Measurements from ENCODE around the gene ZBED4.

The ZBED4 gene

GRCh38 chr22:49879871-49880270 is 26.2 kb downstream of the ZBED4 start:
- no peak overlapping the region for H3K27ac Mint-ChIP-seq
- H3K4me3 Mint-ChIP-seq = no peak overlapping the region
- peaks cover 19% of the 10 kb centered on the region for H3K36me3 Mint-ChIP-seq
- H3K4me1 Mint-ChIP-seq = peaks cover 47% of the 10 kb centered on the region
- H3K9me3 Mint-ChIP-seq = no peaks in the 10 kb centered on the region
- H3K27me3 Mint-ChIP-seq = no peaks in the 10 kb centered on the region

- Mint-ChIP-seq H3K27ac (no peak overlapping the region), H3K36me3 (peaks cover 19% of the 10 kb centered on the region), H3K4me1 (peaks cover 44% of the 10 kb centered on the region), H3K4me3 (no peak overlapping the region), H3K27me3 (no peaks in the 10 kb centered on the region), H3K9me3 (no peaks in the 10 kb centered on the region)
These were observed 26.6 kb downstream of the ZBED4 start for GRCh38 chr22:49880281-49880680.

- peaks cover 32% of the 10 kb centered on the region for H3K4me1 Mint-ChIP-seq
- no peak overlapping the region for H3K4me3 Mint-ChIP-seq
- peaks cover 13% of the 10 kb centered on the region for H3K36me3 Mint-ChIP-seq
- no peak overlapping the region for H3K27ac Mint-ChIP-seq
- no peaks in the 10 kb centered on the region for H3K9me3 Mint-ChIP-seq
- H3K27me3 Mint-ChIP-seq = no peaks in the 10 kb centered on the region
These were observed 28.2 kb downstream of the ZBED4 start for GRCh38 chr22:49881856-49882255.

- H3K4me3 Mint-ChIP-seq = no peak overlapping the region
- H3K36me3 Mint-ChIP-seq = peaks cover 14% of the 10 kb centered on the region
- H3K9me3 Mint-ChIP-seq = no peaks in the 10 kb centered on the region
- no peaks in the 10 kb centered on the region for H3K27me3 Mint-ChIP-seq
- H3K4me1 Mint-ChIP-seq = peaks cover 30% of the 10 kb centered on the region
- H3K27ac Mint-ChIP-seq = peak overlapping the region; percentile 38
These were observed 29.1 kb downstream of the ZBED4 start for GRCh38 chr22:49882519-49883293.

GRCh38 chr22:49883294-49883640 is 29.6 kb downstream of the ZBED4 start:
- no peaks in the 10 kb centered on the region for H3K27me3 Mint-ChIP-seq
- H3K4me3 Mint-ChIP-seq = no peak overlapping the region
- H3K9me3 Mint-ChIP-seq = no peaks in the 10 kb centered on the region
- no peak overlapping the region for H3K27ac Mint-ChIP-seq
- H3K36me3 Mint-ChIP-seq = peaks cover 16% of the 10 kb centered on the region
- H3K4me1 Mint-ChIP-seq = peaks cover 28% of the 10 kb centered on the region

GRCh38 chr22:49884075-49884474 is 30.4 kb downstream of the ZBED4 start:
- Mint-ChIP-seq H3K27me3 (no peaks in the 10 kb centered on the region), H3K4me3 (no peak overlapping the region), H3K4me1 (peaks cover 28% of the 10 kb centered on the region), H3K27ac (no peak overlapping the region), H3K36me3 (peaks cover 16% of the 10 kb centered on the region), H3K9me3 (no peaks in the 10 kb centered on the region)

- Mint-ChIP-seq H3K4me1 (peaks cover 27% of the 10 kb centered on the region), H3K9me3 (no peaks in the 10 kb centered on the region), H3K36me3 (peaks cover 16% of the 10 kb centered on the region), H3K4me3 (no peak overlapping the region), H3K27me3 (no peaks in the 10 kb centered on the region), H3K27ac (no peak overlapping the region)
These were observed 31.0 kb downstream of the ZBED4 start for GRCh38 chr22:49884503-49885260.

- H3K27me3 Mint-ChIP-seq = no peaks in the 10 kb centered on the region
- peaks cover 21% of the 10 kb centered on the region for H3K4me1 Mint-ChIP-seq
- peaks cover 18% of the 10 kb centered on the region for H3K36me3 Mint-ChIP-seq
- H3K9me3 Mint-ChIP-seq = no peaks in the 10 kb centered on the region
- H3K4me3 Mint-ChIP-seq = no peak overlapping the region
- no peak overlapping the region for H3K27ac Mint-ChIP-seq
These were observed 31.6 kb downstream of the ZBED4 start for GRCh38 chr22:49885281-49885680.

GRCh38 chr22:49885881-49886280 is 32.2 kb downstream of the ZBED4 start:
- peaks cover 22% of the 10 kb centered on the region for H3K36me3 Mint-ChIP-seq
- no peak overlapping the region for H3K27ac Mint-ChIP-seq
- H3K27me3 Mint-ChIP-seq = no peaks in the 10 kb centered on the region
- no peaks in the 10 kb centered on the region for H3K9me3 Mint-ChIP-seq
- H3K4me3 Mint-ChIP-seq = no peak overlapping the region
- peaks cover 17% of the 10 kb centered on the region for H3K4me1 Mint-ChIP-seq

- Mint-ChIP-seq H3K27me3 (no peaks in the 10 kb centered on the region), H3K4me1 (peaks cover 16% of the 10 kb centered on the region), H3K27ac (no peak overlapping the region), H3K4me3 (no peak overlapping the region), H3K36me3 (peaks cover 26% of the 10 kb centered on the region), H3K9me3 (no peaks in the 10 kb centered on the region)
These were observed 32.9 kb downstream of the ZBED4 start for GRCh38 chr22:49886346-49887063.

- Mint-ChIP-seq H3K27me3 (no peaks in the 10 kb centered on the region), H3K4me1 (peaks cover 10% of the 10 kb centered on the region), H3K27ac (no peak overlapping the region), H3K9me3 (no peaks in the 10 kb centered on the region), H3K4me3 (no peak overlapping the region), H3K36me3 (peaks cover 26% of the 10 kb centered on the region)
These were observed 33.4 kb downstream of the ZBED4 start for GRCh38 chr22:49887064-49887451.

- Mint-ChIP-seq H3K9me3 (no peaks in the 10 kb centered on the region), H3K4me1 (peaks cover 8% of the 10 kb centered on the region), H3K4me3 (no peak overlapping the region), H3K36me3 (peaks cover 27% of the 10 kb centered on the region), H3K27ac (no peak overlapping the region), H3K27me3 (no peaks in the 10 kb centered on the region)
These were observed 34.1 kb downstream of the ZBED4 start for GRCh38 chr22:49887702-49888101.

- H3K27ac Mint-ChIP-seq = no peak overlapping the region
- H3K36me3 Mint-ChIP-seq = peaks cover 28% of the 10 kb centered on the region
- H3K4me3 Mint-ChIP-seq = no peak overlapping the region
- no peaks in the 10 kb centered on the region for H3K27me3 Mint-ChIP-seq
- H3K9me3 Mint-ChIP-seq = peaks cover 3% of the 10 kb centered on the region
- no peaks in the 10 kb centered on the region for H3K4me1 Mint-ChIP-seq
These were observed 35.4 kb downstream of the ZBED4 start for GRCh38 chr22:49889071-49889470.

GRCh38 chr22:49892226-49892899 is 38.7 kb downstream of the ZBED4 start:
- Mint-ChIP-seq H3K4me3 (no peak overlapping the region), H3K9me3 (peaks cover 8% of the 10 kb centered on the region), H3K36me3 (peaks cover 24% of the 10 kb centered on the region), H3K27me3 (no peaks in the 10 kb centered on the region), H3K4me1 (peaks cover 3% of the 10 kb centered on the region), H3K27ac (no peak overlapping the region)

- Mint-ChIP-seq H3K4me3 (no peak overlapping the region), H3K36me3 (peaks cover 21% of the 10 kb centered on the region), H3K27ac (peak overlapping the region; percentile 53), H3K27me3 (no peaks in the 10 kb centered on the region), H3K9me3 (peaks cover 8% of the 10 kb centered on the region), H3K4me1 (peaks cover 3% of the 10 kb centered on the region)
These were observed 39.4 kb downstream of the ZBED4 start for GRCh38 chr22:49893025-49893424.

Data from activated naive CD4-positive, alpha-beta T cell treated with anti-CD3 and anti-CD28 coated beads, Interleukin-2, amount 50 U/mL, for 24 hours (primary cell).